CD4-positive, alpha-beta memory T cell (primary cell): Measurements from ENCODE around the gene PLCL2. TPM values are rescaled to one million over a fixed set of nuclear protein-coding genes. Genes with fewer than 3 reads are reported as not detected.

ENCODE experiments used
- CTCF ChIA-PET: fragments of 350-600 bp; sonication (Branson Sonifier 250); formaldehyde crosslinking; loops from one replicate; lab custom pipeline; 2021; ENCODE audit warnings: inconsistent platforms; ENCODE audit not compliant: partially characterized antibody; lab: Charles Lee
- POLR2A ChIA-PET: fragments of 350-600 bp; sonication (Branson Sonifier 250); formaldehyde crosslinking; loops from one replicate; lab custom pipeline; 2021; ENCODE audit not compliant: partially characterized antibody; lab: Charles Lee
- DNase-seq, 5 donors: peaks; one replicate each; pipeline versions ENCODE4 v3.0.0 to v3.0.0-alpha.2; 2020 to 2022; ENCODE audit warnings: mixed read lengths in 1 of 5
- H3K27ac ChIP-seq: one replicate; pipeline ENCODE4 v1.7.0; 2013; ENCODE audit warnings: low read depth, low read length
- H3K27me3 ChIP-seq: 2 replicates; pipeline ENCODE4 v1.7.0; 2013; ENCODE audit warnings: mild to moderate bottlenecking, low read length, moderate library complexity; ENCODE audit not compliant: insufficient read depth
- H3K36me3 ChIP-seq: 2 replicates; pipeline ENCODE4 v1.7.0; 2013; ENCODE audit warnings: mild to moderate bottlenecking, low read length, moderate library complexity; ENCODE audit not compliant: insufficient read depth
- H3K4me1 ChIP-seq: 2 replicates; pipeline ENCODE4 v1.7.0; 2013; ENCODE audit warnings: mild to moderate bottlenecking, low read length, moderate library complexity; ENCODE audit not compliant: insufficient read depth
- H3K4me3 ChIP-seq, 2 donors: one replicate each; pipeline ENCODE4 v1.7.0; 2013; ENCODE audit warnings: low read length in 2 of 2, mild to moderate bottlenecking in 1 of 2
- H3K9me3 ChIP-seq, 2 donors: one replicate each; pipeline ENCODE4 v1.7.0; 2013; ENCODE audit warnings: low read length in 2 of 2, control low read depth in 1 of 2; ENCODE audit not compliant: control insufficient read depth in 1 of 2
- H3K27ac Mint-ChIP-seq, 7 donors: one replicate each; pipeline ENCODE4 v1.8.0; 2020 to 2021; ENCODE audit warnings: mixed read lengths in 7 of 7, mild to moderate bottlenecking in 6 of 7, inconsistent platforms in 3 of 7, moderate library complexity in 3 of 7
- H3K27me3 Mint-ChIP-seq, 2 donors: one replicate each; pipeline ENCODE4 v1.8.0; 2020 to 2021; ENCODE audit warnings: mixed read lengths in 2 of 2
- H3K36me3 Mint-ChIP-seq, 2 donors: one replicate each; pipeline ENCODE4 v1.8.0; 2020 to 2021; ENCODE audit warnings: mixed read lengths in 2 of 2, inconsistent platforms in 1 of 2, mild to moderate bottlenecking in 1 of 2
- H3K4me1 Mint-ChIP-seq, 4 donors: one replicate each; pipeline ENCODE4 v1.8.0; 2020 to 2021; ENCODE audit warnings: mixed read lengths in 4 of 4, mild to moderate bottlenecking in 1 of 4
- H3K4me3 Mint-ChIP-seq, 8 donors: one replicate each; pipeline ENCODE4 v1.8.0; 2020 to 2021; ENCODE audit warnings: mixed read lengths in 8 of 8, mild to moderate bottlenecking in 7 of 8, moderate library complexity in 6 of 8, inconsistent platforms in 3 of 8
- H3K9me3 Mint-ChIP-seq, 8 donors: one replicate each; pipeline ENCODE4 v1.8.0; 2020 to 2021; ENCODE audit warnings: mixed read lengths in 8 of 8, mild to moderate bottlenecking in 5 of 8, inconsistent platforms in 3 of 8, moderate library complexity in 1 of 8
- intact Hi-C: fragments of 100-400 bp; cut with micrococcal nuclease; formaldehyde crosslinking; loops from one replicate; pipeline ENCODE4 v1.15.1; 2023
- polyA plus RNA-seq, 2 donors: library from polyadenylated mRNA; unstranded; fragments of 300-500 nt; fragmentation: Illumina TruSeq; gene quantifications; one replicate each; pipeline ENCODE4 v1.2.3, GENCODE V29; 2021
- total RNA-seq, 2 experiments: library from RNA; stranded (reverse); gene quantifications; one replicate each; pipeline ENCODE4 v1.2.3, GENCODE V29; 2021

Gene PLCL2
- total and polyA plus RNA-seq, 4 experiments from 2014 or later = 64.5 to 89.4 (median 68.1) TPM

GRCh38 chr3:16861432-16861831, 23.3 kb upstream of the PLCL2 start:
- Histone ChIP-seq H3K27ac (no peak overlapping the region), H3K36me3 (no peaks in the 10 kb centered on the region), H3K27me3 (no peaks in the 10 kb centered on the region), H3K9me3 (no peaks in the 10 kb centered on the region), H3K4me3 (no peak overlapping the region), H3K4me1 (peaks cover 5% of the 10 kb centered on the region)
- intact Hi-C loops = no loop called here
- Mint-ChIP-seq H3K27ac (no peak overlapping the region), H3K4me3 (no peak overlapping the region), H3K36me3 (peaks cover 0 to 2% of the 10 kb centered on the region in 2 donors), H3K4me1 (peaks cover 4 to 6% (median 5%) of the 10 kb centered on the region in 4 donors), H3K9me3 (no peaks in the 10 kb centered on the region), H3K27me3 (peaks cover 0 to under 1% of the 10 kb centered on the region in 2 donors)
- ChIA-PET POLR2A (interaction anchor here (2.3 kb wide), 1 partner anchor 19 kb away, joined by 7 read pairs; no protein-coding TSS in a partner anchor), CTCF (interaction anchor here (1.4 kb wide), 1 partner anchor 23 kb away, joined by 3 read pairs; the partner anchor contains the start of gene PLCL2)
- no peak for DNase-seq

GRCh38 chr3:16864610-16865313, 20.0 kb upstream of the PLCL2 start:
- H3K36me3 ChIP-seq = no peaks in the 10 kb centered on the region
- DNase-seq = no peak
- H3K27me3 ChIP-seq = no peaks in the 10 kb centered on the region
- Mint-ChIP-seq H3K36me3 (peaks cover 0 to 2% of the 10 kb centered on the region in 2 donors), H3K27me3 (peaks cover 0 to 2% of the 10 kb centered on the region in 2 donors), H3K4me1 (peaks cover 11 to 14% (median 12%) of the 10 kb centered on the region in 4 donors), H3K27ac (no peak overlapping the region), H3K9me3 (no peaks in the 10 kb centered on the region), H3K4me3 (no peak overlapping the region)
- peaks cover 14% of the 10 kb centered on the region for H3K4me1 ChIP-seq
- H3K4me3 ChIP-seq = no peak overlapping the region
- no peak overlapping the region for H3K27ac ChIP-seq
- H3K9me3 ChIP-seq = no peaks in the 10 kb centered on the region
- intact Hi-C loops = no loop called here
- POLR2A ChIA-PET = no interaction called here
- CTCF ChIA-PET = interaction anchor here (1.0 to 1.4 kb wide), 2 partner anchors 11 to 15 kb away, joined by 3 read pairs; no protein-coding TSS in a partner anchor

GRCh38 chr3:16865335-16865734, 19.4 kb upstream of the PLCL2 start:
- intact Hi-C loops = no loop called here
- Mint-ChIP-seq H3K36me3 (peaks cover 0 to 2% of the 10 kb centered on the region in 2 donors), H3K27ac (no peak overlapping the region), H3K4me3 (no peak overlapping the region), H3K9me3 (no peaks in the 10 kb centered on the region), H3K4me1 (peaks cover 11 to 14% (median 12%) of the 10 kb centered on the region in 4 donors), H3K27me3 (peaks cover 0 to 2% of the 10 kb centered on the region in 2 donors)
- CTCF ChIA-PET = no interaction called here
- POLR2A ChIA-PET = interaction anchor here (2.7 kb wide), 1 partner anchor 19 kb away, joined by 10 read pairs; the partner anchor contains the start of gene PLCL2
- DNase-seq = no peak
- H3K4me3 ChIP-seq = no peak overlapping the region
- H3K36me3 ChIP-seq = no peaks in the 10 kb centered on the region
- no peaks in the 10 kb centered on the region for H3K9me3 ChIP-seq
- peaks cover 14% of the 10 kb centered on the region for H3K4me1 ChIP-seq
- no peaks in the 10 kb centered on the region for H3K27me3 ChIP-seq
- no peak overlapping the region for H3K27ac ChIP-seq

- peak overlapping the region in 4 of 8 donors; percentile 14 to 54 (median 34) for H3K4me3 Mint-ChIP-seq
Measured at GRCh38 chr3:16866571-16866970, 18.2 kb upstream of the PLCL2 start.

GRCh38 chr3:16868513-16868912, 16.2 kb upstream of the PLCL2 start:
- no peaks in the 10 kb centered on the region for H3K9me3 Mint-ChIP-seq
- Histone ChIP-seq H3K27me3 (no peaks in the 10 kb centered on the region), H3K36me3 (no peaks in the 10 kb centered on the region), H3K4me3 (no peak overlapping the region), H3K4me1 (peaks cover 14% of the 10 kb centered on the region), H3K27ac (no peak overlapping the region), H3K9me3 (no peaks in the 10 kb centered on the region)
- no peak overlapping the region for H3K27ac Mint-ChIP-seq
- no peaks in the 10 kb centered on the region for H3K36me3 Mint-ChIP-seq
- ChIA-PET CTCF (interaction anchor here (2.3 kb wide), 1 partner anchor 16 kb away, joined by 10 read pairs; the partner anchor contains the start of gene PLCL2), POLR2A (interaction anchor here (1.8 kb wide), 1 partner anchor 19 kb away, joined by 5 read pairs; no protein-coding TSS in a partner anchor)
- intact Hi-C loops = no loop called here
- peaks cover 11 to 14% (median 12%) of the 10 kb centered on the region in 4 donors for H3K4me1 Mint-ChIP-seq
- H3K4me3 Mint-ChIP-seq = no peak overlapping the region
- peaks cover 0 to 4% of the 10 kb centered on the region in 2 donors for H3K27me3 Mint-ChIP-seq
- no peak for DNase-seq

More at GRCh38 chr3:16866571-16866970, 18.2 kb upstream of the PLCL2 start:
- peaks cover 14% of the 10 kb centered on the region for H3K4me1 ChIP-seq
- H3K36me3 ChIP-seq = no peaks in the 10 kb centered on the region
- Mint-ChIP-seq H3K27ac (peak overlapping the region in 1 of 7 donors; percentile 1), H3K36me3 (peaks cover 0 to 2% of the 10 kb centered on the region in 2 donors), H3K4me1 (peaks cover 11 to 14% (median 12%) of the 10 kb centered on the region in 4 donors), H3K9me3 (no peaks in the 10 kb centered on the region), H3K27me3 (peaks cover 0 to 2% of the 10 kb centered on the region in 2 donors)
- no peak overlapping the region for H3K27ac ChIP-seq
- H3K27me3 ChIP-seq = no peaks in the 10 kb centered on the region
- ChIA-PET POLR2A (interaction anchor here (2.0 to 2.7 kb wide), 2 partner anchors 18 to 24 kb away, joined by 9 to 10 read pairs; partner anchors contain the start of gene PLCL2), CTCF (interaction anchor here (1.2 to 2.3 kb wide), 2 partner anchors 17 to 38 kb away, joined by 3 to 10 read pairs; partner anchors contain the start of gene PLCL2)
- no peaks in the 10 kb centered on the region for H3K9me3 ChIP-seq
- intact Hi-C loops = no loop called here
- no peak overlapping the region for H3K4me3 ChIP-seq
- DNase-seq = peak in 3 of 5 donors; percentile 15 to 38 (median 32)

- intact Hi-C loops = no loop called here
- peaks cover 14% of the 10 kb centered on the region for H3K4me1 ChIP-seq
- H3K4me3 Mint-ChIP-seq = no peak overlapping the region
- H3K27ac Mint-ChIP-seq = no peak overlapping the region
- no peaks in the 10 kb centered on the region for H3K9me3 ChIP-seq
- H3K36me3 Mint-ChIP-seq = no peaks in the 10 kb centered on the region
- no peaks in the 10 kb centered on the region for H3K9me3 Mint-ChIP-seq
- no peaks in the 10 kb centered on the region for H3K27me3 ChIP-seq
- H3K27me3 Mint-ChIP-seq = peaks cover 0 to 4% of the 10 kb centered on the region in 2 donors
- no peak for DNase-seq
- peaks cover 11 to 14% (median 12%) of the 10 kb centered on the region in 4 donors for H3K4me1 Mint-ChIP-seq
- no peaks in the 10 kb centered on the region for H3K36me3 ChIP-seq
- no peak overlapping the region for H3K27ac ChIP-seq
- H3K4me3 ChIP-seq = no peak overlapping the region
- ChIA-PET CTCF (no interaction called here), POLR2A (no interaction called here)
Measured at GRCh38 chr3:16869261-16870005, 15.3 kb upstream of the PLCL2 start.
